GM23338 (cell line): ENCODE results near the gene FCHSD2. TPM values are rescaled to one million over a fixed set of nuclear protein-coding genes. Genes with fewer than 3 reads are reported as not detected.

Experiments used
- EZH2 ChIP-seq: fragments of 200-600 bp; sonication (generic); IDR thresholded peaks from one replicate; pipeline ENCODE4 v1.8.0; 2017; ENCODE audit warnings: antibody characterized with exemption, mild to moderate bottlenecking, low read depth; ENCODE audit not compliant: unreplicated experiment
- POLR2AphosphoS5 ChIP-seq: IDR thresholded peaks from 2 replicates; pipeline ENCODE4 v1.6.1; 2016; ENCODE audit warnings: antibody characterized with exemption, low read depth
- polyA plus RNA-seq: library from polyadenylated mRNA; unstranded; fragments of >200 nt; fragmentation: Nextera tagmentation; extraction: Ambion mirVana; gene quantifications from 2 replicates; pipeline ENCODE4 v1.2.1, GENCODE V29; 2016
- total RNA-seq: library from RNA; depleted of rRNA; stranded (reverse); fragments of >200 nt; shearing (Covaris generic); gene quantifications from 2 replicates; pipeline ENCODE4 v1.2.3, GENCODE V29; 2014
- TF ChIP-seq, protein P1 (sequence below): fragments of 250-450 bp; sonication (Bioruptor Pico); IDR thresholded peaks from 2 replicates; pipeline ENCODE4 v1.5.0; 2020; ENCODE audit warnings: mild to moderate bottlenecking, moderate library complexity
- TF ChIP-seq, protein P2 (sequence below): IDR thresholded peaks from 2 replicates; pipeline ENCODE4 v1.6.1; 2016; ENCODE audit warnings: antibody characterized with exemption
- TF ChIP-seq, protein P3 (sequence below): IDR thresholded peaks from one replicate; pipeline ENCODE4 v1.6.1; 2018; ENCODE audit warnings: antibody characterized with exemption; ENCODE audit not compliant: unreplicated experiment

Gene FCHSD2
- total and polyA plus RNA-seq, 2 experiments from 2014 or later: 3.6 to 5.2 TPM

DNA sequence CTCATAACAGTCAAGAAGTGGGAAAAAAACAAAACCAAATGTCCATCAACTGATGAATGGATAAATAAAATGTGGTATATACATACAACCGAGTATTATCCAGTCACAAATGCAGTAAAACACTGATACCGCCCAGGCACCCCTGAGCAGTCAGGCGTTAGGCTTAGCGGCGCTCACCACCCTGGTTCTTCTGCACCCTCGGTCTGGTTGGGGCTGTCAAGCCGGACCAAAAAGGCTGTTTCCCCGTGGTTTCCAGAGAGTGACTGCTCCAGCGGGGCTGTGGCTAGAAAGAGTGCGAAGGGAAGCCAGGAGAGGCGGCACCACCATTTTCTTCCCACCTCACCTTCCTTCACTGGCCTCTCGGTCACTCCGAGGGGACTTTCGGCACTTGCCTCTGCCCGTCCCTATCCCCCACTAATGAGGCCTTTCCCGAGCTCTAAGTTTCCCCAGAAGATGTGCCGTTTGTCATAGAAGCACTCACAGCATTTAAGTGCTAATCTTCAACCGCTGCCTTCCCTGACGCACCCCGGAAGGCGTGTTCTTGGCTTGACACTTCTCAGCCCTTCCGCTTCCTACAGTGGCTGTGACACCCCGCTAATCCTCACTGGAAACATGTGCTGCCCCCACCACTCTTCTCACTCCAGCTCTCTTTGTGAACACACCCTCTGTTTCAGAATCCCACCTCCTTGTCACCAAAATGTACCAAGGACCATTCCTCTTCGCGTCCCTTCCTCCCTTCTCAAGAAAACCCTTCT is 42.4 kb downstream of the FCHSD2 start (continued):
- TF ChIP-seq, protein P1, sequence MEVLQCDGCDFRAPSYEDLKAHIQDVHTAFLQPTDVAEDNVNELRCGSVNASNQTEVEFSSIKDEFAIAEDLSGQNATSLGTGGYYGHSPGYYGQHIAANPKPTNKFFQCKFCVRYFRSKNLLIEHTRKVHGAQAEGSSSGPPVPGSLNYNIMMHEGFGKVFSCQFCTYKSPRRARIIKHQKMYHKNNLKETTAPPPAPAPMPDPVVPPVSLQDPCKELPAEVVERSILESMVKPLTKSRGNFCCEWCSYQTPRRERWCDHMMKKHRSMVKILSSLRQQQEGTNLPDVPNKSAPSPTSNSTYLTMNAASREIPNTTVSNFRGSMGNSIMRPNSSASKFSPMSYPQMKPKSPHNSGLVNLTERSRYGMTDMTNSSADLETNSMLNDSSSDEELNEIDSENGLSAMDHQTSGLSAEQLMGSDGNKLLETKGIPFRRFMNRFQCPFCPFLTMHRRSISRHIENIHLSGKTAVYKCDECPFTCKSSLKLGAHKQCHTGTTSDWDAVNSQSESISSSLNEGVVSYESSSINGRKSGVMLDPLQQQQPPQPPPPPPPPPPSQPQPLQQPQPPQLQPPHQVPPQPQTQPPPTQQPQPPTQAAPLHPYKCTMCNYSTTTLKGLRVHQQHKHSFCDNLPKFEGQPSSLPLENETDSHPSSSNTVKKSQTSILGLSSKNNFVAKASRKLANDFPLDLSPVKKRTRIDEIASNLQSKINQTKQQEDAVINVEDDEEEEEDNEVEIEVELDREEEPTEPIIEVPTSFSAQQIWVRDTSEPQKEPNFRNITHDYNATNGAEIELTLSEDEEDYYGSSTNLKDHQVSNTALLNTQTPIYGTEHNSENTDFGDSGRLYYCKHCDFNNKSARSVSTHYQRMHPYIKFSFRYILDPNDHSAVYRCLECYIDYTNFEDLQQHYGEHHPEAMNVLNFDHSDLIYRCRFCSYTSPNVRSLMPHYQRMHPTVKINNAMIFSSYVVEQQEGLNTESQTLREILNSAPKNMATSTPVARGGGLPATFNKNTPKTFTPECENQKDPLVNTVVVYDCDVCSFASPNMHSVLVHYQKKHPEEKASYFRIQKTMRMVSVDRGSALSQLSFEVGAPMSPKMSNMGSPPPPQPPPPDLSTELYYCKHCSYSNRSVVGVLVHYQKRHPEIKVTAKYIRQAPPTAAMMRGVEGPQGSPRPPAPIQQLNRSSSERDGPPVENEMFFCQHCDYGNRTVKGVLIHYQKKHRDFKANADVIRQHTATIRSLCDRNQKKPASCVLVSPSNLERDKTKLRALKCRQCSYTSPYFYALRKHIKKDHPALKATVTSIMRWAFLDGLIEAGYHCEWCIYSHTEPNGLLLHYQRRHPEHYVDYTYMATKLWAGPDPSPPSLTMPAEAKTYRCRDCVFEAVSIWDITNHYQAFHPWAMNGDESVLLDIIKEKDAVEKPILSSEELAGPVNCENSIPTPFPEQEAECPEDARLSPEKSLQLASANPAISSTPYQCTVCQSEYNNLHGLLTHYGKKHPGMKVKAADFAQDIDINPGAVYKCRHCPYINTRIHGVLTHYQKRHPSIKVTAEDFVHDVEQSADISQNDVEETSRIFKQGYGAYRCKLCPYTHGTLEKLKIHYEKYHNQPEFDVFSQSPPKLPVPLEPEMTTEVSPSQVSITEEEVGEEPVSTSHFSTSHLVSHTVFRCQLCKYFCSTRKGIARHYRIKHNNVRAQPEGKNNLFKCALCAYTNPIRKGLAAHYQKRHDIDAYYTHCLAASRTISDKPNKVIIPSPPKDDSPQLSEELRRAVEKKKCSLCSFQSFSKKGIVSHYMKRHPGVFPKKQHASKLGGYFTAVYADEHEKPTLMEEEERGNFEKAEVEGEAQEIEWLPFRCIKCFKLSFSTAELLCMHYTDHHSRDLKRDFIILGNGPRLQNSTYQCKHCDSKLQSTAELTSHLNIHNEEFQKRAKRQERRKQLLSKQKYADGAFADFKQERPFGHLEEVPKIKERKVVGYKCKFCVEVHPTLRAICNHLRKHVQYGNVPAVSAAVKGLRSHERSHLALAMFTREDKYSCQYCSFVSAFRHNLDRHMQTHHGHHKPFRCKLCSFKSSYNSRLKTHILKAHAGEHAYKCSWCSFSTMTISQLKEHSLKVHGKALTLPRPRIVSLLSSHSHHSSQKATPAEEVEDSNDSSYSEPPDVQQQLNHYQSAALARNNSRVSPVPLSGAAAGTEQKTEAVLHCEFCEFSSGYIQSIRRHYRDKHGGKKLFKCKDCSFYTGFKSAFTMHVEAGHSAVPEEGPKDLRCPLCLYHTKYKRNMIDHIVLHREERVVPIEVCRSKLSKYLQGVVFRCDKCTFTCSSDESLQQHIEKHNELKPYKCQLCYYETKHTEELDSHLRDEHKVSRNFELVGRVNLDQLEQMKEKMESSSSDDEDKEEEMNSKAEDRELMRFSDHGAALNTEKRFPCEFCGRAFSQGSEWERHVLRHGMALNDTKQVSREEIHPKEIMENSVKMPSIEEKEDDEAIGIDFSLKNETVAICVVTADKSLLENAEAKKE (CRISPR knock-in tag): no peak
- TF ChIP-seq POLR2AphosphoS5: no peak
- no peak for TF ChIP-seq EZH2
- TF ChIP-seq, protein P2, sequence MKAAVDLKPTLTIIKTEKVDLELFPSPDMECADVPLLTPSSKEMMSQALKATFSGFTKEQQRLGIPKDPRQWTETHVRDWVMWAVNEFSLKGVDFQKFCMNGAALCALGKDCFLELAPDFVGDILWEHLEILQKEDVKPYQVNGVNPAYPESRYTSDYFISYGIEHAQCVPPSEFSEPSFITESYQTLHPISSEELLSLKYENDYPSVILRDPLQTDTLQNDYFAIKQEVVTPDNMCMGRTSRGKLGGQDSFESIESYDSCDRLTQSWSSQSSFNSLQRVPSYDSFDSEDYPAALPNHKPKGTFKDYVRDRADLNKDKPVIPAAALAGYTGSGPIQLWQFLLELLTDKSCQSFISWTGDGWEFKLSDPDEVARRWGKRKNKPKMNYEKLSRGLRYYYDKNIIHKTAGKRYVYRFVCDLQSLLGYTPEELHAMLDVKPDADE: no peak
- TF ChIP-seq, protein P3, sequence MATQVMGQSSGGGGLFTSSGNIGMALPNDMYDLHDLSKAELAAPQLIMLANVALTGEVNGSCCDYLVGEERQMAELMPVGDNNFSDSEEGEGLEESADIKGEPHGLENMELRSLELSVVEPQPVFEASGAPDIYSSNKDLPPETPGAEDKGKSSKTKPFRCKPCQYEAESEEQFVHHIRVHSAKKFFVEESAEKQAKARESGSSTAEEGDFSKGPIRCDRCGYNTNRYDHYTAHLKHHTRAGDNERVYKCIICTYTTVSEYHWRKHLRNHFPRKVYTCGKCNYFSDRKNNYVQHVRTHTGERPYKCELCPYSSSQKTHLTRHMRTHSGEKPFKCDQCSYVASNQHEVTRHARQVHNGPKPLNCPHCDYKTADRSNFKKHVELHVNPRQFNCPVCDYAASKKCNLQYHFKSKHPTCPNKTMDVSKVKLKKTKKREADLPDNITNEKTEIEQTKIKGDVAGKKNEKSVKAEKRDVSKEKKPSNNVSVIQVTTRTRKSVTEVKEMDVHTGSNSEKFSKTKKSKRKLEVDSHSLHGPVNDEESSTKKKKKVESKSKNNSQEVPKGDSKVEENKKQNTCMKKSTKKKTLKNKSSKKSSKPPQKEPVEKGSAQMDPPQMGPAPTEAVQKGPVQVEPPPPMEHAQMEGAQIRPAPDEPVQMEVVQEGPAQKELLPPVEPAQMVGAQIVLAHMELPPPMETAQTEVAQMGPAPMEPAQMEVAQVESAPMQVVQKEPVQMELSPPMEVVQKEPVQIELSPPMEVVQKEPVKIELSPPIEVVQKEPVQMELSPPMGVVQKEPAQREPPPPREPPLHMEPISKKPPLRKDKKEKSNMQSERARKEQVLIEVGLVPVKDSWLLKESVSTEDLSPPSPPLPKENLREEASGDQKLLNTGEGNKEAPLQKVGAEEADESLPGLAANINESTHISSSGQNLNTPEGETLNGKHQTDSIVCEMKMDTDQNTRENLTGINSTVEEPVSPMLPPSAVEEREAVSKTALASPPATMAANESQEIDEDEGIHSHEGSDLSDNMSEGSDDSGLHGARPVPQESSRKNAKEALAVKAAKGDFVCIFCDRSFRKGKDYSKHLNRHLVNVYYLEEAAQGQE: no peak
